VCaP (cell line): ENCODE data around the gene PDXK.

Source experiments
- H3K27ac ChIP-seq: fragments of 450-650 bp; 2 replicates; pipeline ENCODE4 v1.5.1; 2017
- TF ChIP-seq, protein P1 (sequence below): fragments of 450-650 bp; conservative IDR thresholded peaks from 2 replicates; pipeline ENCODE4 v1.5.1; 2017; ENCODE audit warnings: mild to moderate bottlenecking, moderate library complexity

PDXK gene

DNA sequence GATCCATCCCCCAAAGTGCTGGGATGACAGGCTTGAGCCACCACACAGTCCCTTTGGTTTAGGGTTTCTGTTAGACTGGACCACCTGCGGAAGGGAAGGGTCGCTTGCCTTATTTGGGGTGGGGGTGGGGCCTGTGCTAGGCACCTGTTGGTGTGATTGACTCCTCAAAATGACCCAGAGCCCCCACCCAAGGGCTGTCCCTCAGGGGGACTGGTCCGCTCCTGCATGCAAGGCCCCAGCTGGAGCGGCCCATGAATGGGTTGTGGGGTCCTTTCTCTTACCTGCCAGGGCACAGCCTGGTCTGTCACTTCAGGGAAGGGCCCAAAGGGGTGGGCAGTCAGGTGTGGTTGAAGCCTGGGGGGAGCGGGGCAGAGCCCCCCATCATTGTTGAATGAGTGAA, 59.0 kb downstream of the PDXK start:
- TF ChIP-seq, protein P1, sequence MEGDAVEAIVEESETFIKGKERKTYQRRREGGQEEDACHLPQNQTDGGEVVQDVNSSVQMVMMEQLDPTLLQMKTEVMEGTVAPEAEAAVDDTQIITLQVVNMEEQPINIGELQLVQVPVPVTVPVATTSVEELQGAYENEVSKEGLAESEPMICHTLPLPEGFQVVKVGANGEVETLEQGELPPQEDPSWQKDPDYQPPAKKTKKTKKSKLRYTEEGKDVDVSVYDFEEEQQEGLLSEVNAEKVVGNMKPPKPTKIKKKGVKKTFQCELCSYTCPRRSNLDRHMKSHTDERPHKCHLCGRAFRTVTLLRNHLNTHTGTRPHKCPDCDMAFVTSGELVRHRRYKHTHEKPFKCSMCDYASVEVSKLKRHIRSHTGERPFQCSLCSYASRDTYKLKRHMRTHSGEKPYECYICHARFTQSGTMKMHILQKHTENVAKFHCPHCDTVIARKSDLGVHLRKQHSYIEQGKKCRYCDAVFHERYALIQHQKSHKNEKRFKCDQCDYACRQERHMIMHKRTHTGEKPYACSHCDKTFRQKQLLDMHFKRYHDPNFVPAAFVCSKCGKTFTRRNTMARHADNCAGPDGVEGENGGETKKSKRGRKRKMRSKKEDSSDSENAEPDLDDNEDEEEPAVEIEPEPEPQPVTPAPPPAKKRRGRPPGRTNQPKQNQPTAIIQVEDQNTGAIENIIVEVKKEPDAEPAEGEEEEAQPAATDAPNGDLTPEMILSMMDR = no peak
- no peak overlapping the region for H3K27ac ChIP-seq

DNA sequence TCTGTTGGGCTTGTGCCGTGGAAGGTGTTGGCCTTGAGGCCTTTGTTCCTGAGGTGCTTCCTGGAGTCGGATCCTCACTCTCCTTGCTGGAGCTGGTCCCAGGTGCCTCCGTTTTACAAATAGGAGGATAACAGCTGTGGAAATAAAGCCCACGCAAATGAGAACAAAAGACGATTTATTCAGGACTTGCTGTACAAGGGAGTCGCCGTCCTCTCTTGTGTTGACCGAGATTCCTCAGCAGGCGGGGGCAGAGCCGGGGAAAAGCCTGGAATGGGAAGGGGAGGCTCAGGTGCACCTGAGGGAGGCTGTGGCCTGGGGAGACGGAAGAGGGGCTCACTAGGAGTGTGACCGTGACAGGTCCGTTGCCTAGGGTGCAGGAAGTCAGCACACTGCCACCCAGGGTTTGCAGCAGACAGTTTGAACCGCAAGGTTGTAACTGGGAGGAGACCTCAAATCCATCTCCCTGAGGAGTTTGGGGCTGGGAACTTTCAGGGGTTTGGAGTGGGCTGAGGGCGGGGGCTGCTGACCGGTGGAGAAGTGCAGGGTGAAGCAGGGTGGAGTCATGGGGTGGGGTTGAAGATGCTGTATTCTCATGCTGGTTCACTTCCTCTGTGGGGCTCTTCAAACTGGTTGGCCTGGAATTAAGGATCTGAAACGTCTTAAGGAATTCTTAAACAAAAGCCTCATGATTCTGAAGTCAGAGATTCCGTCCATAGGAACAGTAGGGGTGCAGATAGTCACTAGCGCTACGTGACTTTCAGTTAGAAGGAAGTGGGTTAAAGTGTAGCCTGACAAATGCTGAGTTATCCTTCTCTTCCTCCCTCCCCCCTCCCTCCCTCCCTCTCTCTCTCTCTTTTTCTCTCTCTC, 59.8 kb downstream of the PDXK start:
- TF ChIP-seq, protein P1 = no peak
- no peak overlapping the region for H3K27ac ChIP-seq

DNA sequence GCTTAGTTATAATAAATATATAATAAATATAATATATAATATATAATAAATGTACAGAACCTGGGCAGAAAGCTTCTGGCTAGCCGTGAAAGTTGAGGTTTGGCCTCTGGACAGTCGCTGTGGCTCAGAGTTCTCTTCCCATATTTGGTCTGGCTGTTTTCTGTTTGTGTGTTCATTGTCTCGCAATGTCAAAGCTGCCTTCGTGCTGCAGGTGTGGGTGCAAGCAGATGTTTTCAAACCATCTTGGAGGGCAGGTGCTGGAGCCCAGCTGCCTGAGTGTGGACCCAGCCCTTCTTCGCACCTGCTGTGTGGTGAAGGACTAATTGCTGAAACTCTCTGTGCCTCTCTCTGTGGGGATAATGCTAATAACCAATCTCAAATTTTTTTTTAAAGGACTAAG, 60.7 kb downstream of the PDXK start:
- TF ChIP-seq, protein P1 = no peak
- no peak overlapping the region for H3K27ac ChIP-seq

DNA sequence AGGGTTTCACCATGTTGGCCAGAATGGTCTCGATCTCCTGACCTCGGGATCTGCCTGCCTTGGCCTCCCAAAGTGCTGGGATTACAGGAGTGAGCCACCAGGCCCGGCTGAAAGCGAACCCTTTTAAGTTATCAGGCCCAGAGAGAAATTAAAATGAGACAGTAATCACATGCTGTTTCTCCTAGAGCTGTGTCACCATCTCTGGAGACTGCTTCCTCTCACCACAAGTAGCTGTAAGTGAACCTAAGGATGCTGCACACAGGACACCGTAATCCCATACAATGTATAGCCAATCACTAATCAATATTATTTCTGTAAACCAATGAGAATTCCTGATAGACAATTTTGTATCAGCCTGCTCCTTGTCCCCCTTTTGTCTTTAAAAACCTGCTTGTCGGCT, 62.9 kb downstream of the PDXK start:
- TF ChIP-seq, protein P1 = no peak
- H3K27ac ChIP-seq = no peak overlapping the region

DNA sequence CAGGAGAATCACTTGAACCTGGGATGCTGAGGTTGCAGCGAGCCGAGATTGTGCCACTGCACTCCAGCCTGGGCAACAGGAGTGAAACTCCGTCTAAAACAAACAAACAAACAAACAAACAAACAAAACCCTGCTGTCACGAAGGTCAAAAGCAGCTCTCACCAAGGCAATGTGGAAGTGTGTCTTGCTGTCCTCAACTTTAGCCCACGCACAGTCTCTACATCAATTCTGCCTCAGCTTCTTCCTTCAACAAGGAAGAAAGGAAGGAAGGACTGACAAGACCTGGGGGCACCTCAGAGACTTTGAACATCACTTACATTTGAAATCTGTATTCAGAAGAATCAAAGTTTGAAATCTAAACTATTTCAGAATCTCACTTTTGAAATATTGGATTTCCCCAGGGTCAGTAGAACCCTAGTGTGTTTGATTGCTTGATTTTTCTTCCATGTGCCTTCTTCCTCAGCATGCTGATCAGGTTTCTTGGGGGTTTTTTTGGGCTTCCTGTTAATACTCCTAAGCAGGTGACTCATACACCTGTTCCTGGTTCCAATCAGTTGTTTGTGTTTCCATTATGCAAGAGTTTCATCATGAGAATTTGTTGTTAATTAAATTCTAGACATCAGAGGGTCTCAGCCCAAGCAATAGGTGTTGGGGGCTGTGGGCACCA, 63.6 kb downstream of the PDXK start:
- no peak overlapping the region for H3K27ac ChIP-seq
- TF ChIP-seq, protein P1 = no peak

DNA sequence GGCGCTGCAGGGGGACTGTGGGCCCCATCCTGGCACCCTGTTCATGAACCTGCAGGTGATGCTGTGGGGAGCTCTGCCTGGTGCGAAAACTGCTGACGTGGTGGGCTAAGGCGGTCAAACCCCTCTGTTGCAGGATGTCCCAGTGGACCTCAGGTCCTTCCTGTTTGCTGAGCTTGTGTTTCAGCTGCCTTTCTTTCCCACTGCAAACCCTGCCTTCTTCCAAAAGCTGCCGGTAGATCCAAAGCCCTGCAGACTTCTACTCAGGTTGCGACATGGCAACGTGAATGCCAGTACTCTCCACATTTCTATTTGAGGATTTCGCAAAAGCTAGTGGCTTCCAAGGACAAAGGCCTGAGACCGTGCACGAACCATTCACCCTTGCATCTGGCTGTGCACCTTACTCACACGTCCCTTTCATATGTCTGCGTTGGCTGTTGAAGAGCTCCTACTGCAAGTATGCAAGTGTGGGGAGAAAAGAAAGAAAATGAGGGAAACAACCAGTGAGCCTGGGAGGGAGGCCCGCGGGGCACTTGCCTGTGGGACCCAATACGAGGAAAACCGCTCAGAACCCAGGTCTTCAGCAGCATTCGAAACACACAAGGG, 64.3 kb downstream of the PDXK start:
- no peak overlapping the region for H3K27ac ChIP-seq
- TF ChIP-seq, protein P1 = no peak

DNA sequence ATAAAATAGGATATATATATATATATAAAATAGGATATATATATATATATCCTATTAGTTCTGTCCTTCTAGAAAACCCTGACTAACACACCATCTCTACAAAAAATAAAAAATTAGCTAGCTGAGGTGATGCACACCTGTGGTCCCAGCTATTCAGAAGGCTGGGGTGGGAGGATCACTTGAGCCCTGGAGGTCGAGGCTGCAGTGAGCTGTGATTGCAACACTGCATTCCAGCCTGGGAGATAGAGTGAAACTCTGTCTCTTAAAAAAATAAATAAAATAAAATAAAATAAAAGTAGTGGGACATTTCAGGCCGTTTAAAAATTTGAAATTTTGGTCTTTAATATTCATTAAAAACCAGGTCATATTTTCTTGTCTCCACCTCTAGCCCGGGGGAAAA, 66.2 kb downstream of the PDXK start:
- TF ChIP-seq, protein P1 = no peak
- no peak overlapping the region for H3K27ac ChIP-seq
